HepG2 (cell line): ENCODE data around the gene MAN1C1. TPM values are rescaled to one million over a fixed set of nuclear protein-coding genes. Genes with fewer than 3 reads are reported as not detected.
A peak's percentile ranks its signal among the peaks of the same experiment; 100 is the strongest.

ENCODE experiments used
- EP300 ChIP-seq, 3 experiments: sonication (generic) in 1 of 3; formaldehyde crosslinking in 1 of 3; IDR thresholded peaks; 2 replicates each; pipeline versions ENCODE4 v1.5.1 to v1.6.1; 2011 to 2020; ENCODE audit warnings: low read depth in 2 of 3, low read length in 2 of 3, borderline replicate concordance in 1 of 3, improper control_type of control experiment in 1 of 3, mild to moderate bottlenecking in 1 of 3, missing genetic modification reagents in 1 of 3, moderate library complexity in 1 of 3
- ESRRA ChIP-seq: sonication (generic); formaldehyde crosslinking; IDR thresholded peaks from 2 replicates; pipeline ENCODE4 v1.5.1; 2020; ENCODE audit warnings: mild to moderate bottlenecking, low read depth, missing genetic modification reagents
- IKZF5 ChIP-seq: IDR thresholded peaks from 2 replicates; pipeline ENCODE4 v1.6.1; 2018; ENCODE audit warnings: missing genetic modification reagents, mild to moderate bottlenecking, missing compliant biosample characterization
- IRF2 ChIP-seq: IDR thresholded peaks from 2 replicates; pipeline ENCODE4 v1.6.1; 2018; ENCODE audit warnings: missing genetic modification reagents, missing compliant biosample characterization
- KAT8 ChIP-seq: IDR thresholded peaks from 2 replicates; pipeline ENCODE4 v1.6.1; 2016; ENCODE audit warnings: missing genetic modification reagents, missing compliant biosample characterization
- MEF2D ChIP-seq: sonication (generic); formaldehyde crosslinking; IDR thresholded peaks from 2 replicates; pipeline ENCODE4 v1.5.1; 2020; ENCODE audit warnings: mild to moderate bottlenecking, missing genetic modification reagents
- PRMT3 ChIP-seq: sonication (generic); formaldehyde crosslinking; IDR thresholded peaks from 2 replicates; pipeline ENCODE4 v1.8.1; 2022; ENCODE audit warnings: low read depth, mild to moderate bottlenecking, moderate library complexity, missing genetic modification reagents, borderline replicate concordance
- SAFB2 ChIP-seq: sonication (generic); formaldehyde crosslinking; IDR thresholded peaks from 2 replicates; pipeline ENCODE4 v1.5.1; 2020; ENCODE audit warnings: missing genetic modification reagents, low read depth, mild to moderate bottlenecking, borderline replicate concordance
- SMAD1 ChIP-seq: sonication (generic); formaldehyde crosslinking; IDR thresholded peaks from 2 replicates; pipeline ENCODE4 v1.4.0; 2020; ENCODE audit warnings: missing genetic modification reagents, low read depth, mild to moderate bottlenecking, borderline replicate concordance
- THAP11 ChIP-seq: IDR thresholded peaks from 2 replicates; pipeline ENCODE4 v1.6.1; 2016; ENCODE audit warnings: missing biosample characterization, missing genetic modification reagents
- THRA ChIP-seq: sonication (generic); formaldehyde crosslinking; IDR thresholded peaks from 2 replicates; pipeline ENCODE4 v1.4.0; 2020; ENCODE audit warnings: missing genetic modification reagents, borderline replicate concordance
- TOPORS ChIP-seq: sonication (generic); formaldehyde crosslinking; IDR thresholded peaks from 2 replicates; pipeline ENCODE4 v1.8.0; 2023; ENCODE audit warnings: mild to moderate bottlenecking, missing genetic modification reagents
- ZFY ChIP-seq: sonication (generic); formaldehyde crosslinking; IDR thresholded peaks from 2 replicates; pipeline ENCODE4 v1.4.0; 2020; ENCODE audit warnings: missing genetic modification reagents
- ZNF260 ChIP-seq: sonication (generic); formaldehyde crosslinking; IDR thresholded peaks from 2 replicates; pipeline ENCODE4 v1.4.0; 2020; ENCODE audit warnings: missing genetic modification reagents, low read depth, mild to moderate bottlenecking, borderline replicate concordance
- ZNF557 ChIP-seq: sonication (generic); formaldehyde crosslinking; IDR thresholded peaks from 2 replicates; pipeline ENCODE4 v1.4.0; 2020; ENCODE audit warnings: missing genetic modification reagents
- ZNF788 ChIP-seq: sonication (generic); formaldehyde crosslinking; IDR thresholded peaks from 2 replicates; pipeline ENCODE4 v1.5.0; 2020; ENCODE audit warnings: mild to moderate bottlenecking, missing genetic modification reagents, borderline replicate concordance
- ZNF792 ChIP-seq: IDR thresholded peaks from 2 replicates; pipeline ENCODE4 v1.6.1; 2016
- polyA plus RNA-seq, 8 experiments: library from polyadenylated mRNA; depleted of rRNA in 3 of 8; stranded (reverse) in 7 of 8; unstranded in 1 of 8; fragments of >200 nt; fragmentation: Illumina TruSeq in 4 of 8; extraction: Trizol in 4 of 8; gene quantifications; 2 replicates each; pipeline versions ENCODE4 v1.2.1 to v1.2.3, GENCODE V29; 2011 to 2016; ENCODE audit warnings: low read depth in 4 of 8, missing spikeins in 1 of 8, mixed read lengths in 1 of 8; ENCODE audit not compliant: insufficient read depth in 1 of 8
- total RNA-seq, 5 experiments: library from RNA; depleted of rRNA; stranded (reverse); fragments of >200 nt; fragmentation: Illumina TruSeq; extraction: Trizol; gene quantifications; 2 replicates each; pipeline ENCODE4 v1.2.3, GENCODE V29; 2016; ENCODE audit warnings: low read depth in 1 of 5
- TF ChIP-seq, protein P1 (sequence below): IDR thresholded peaks from 2 replicates; pipeline ENCODE4 v1.6.1; 2016
- TF ChIP-seq, protein P2 (sequence below): sonication (generic); formaldehyde crosslinking; IDR thresholded peaks from 2 replicates; pipeline ENCODE4 v1.4.0; 2020; ENCODE audit warnings: low read depth, mild to moderate bottlenecking, missing genetic modification reagents
- TF ChIP-seq, protein P3 (sequence below): sonication (generic); formaldehyde crosslinking; IDR thresholded peaks from 2 replicates; pipeline ENCODE4 v1.5.0; 2020; ENCODE audit warnings: mild to moderate bottlenecking, missing genetic modification reagents
- TF ChIP-seq, protein P4 (sequence below): sonication (generic); formaldehyde crosslinking; IDR thresholded peaks from 2 replicates; pipeline ENCODE4 v1.4.0; 2020; ENCODE audit warnings: missing genetic modification reagents

MAN1C1 gene
- total and polyA plus RNA-seq, 2 of the 13 experiments (the other 11 are each of a cell fraction or from before 2014, with no cell fraction given), result 0.18 to 0.49 TPM

- TF ChIP-seq SMAD1 (CRISPR knock-in tag), result no peak
- TF ChIP-seq, protein P1, sequence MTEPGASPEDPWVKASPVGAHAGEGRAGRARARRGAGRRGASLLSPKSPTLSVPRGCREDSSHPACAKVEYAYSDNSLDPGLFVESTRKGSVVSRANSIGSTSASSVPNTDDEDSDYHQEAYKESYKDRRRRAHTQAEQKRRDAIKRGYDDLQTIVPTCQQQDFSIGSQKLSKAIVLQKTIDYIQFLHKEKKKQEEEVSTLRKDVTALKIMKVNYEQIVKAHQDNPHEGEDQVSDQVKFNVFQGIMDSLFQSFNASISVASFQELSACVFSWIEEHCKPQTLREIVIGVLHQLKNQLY (CRISPR knock-in tag), result 0 out of 2 replicates have a peak, but pooled peaks have one; percentile 35
- TF ChIP-seq ZNF792 (CRISPR knock-in tag), result no peak
- TF ChIP-seq PRMT3, result no peak
- peak; percentile 40; the same call in 1 of the 2 replicates for TF ChIP-seq IKZF5
- TF ChIP-seq, protein P2, sequence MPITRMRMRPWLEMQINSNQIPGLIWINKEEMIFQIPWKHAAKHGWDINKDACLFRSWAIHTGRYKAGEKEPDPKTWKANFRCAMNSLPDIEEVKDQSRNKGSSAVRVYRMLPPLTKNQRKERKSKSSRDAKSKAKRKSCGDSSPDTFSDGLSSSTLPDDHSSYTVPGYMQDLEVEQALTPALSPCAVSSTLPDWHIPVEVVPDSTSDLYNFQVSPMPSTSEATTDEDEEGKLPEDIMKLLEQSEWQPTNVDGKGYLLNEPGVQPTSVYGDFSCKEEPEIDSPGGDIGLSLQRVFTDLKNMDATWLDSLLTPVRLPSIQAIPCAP (CRISPR knock-in tag), result no peak
- TF ChIP-seq THRA (CRISPR knock-in tag), result peak; percentile 77
- peak; percentile 24; the same call in 1 of the 2 replicates for TF ChIP-seq ZFY (CRISPR knock-in tag)
- TF ChIP-seq EP300 (IDR thresholded peaks at IDR 0.05; ENCODE audit: low read depth in 2 of 2, low read length in 2 of 2), result 0 out of 4 replicates have a peak, but pooled peaks of 1 of the 2 experiments have one; percentile 14
- no peak; the same call in 1 of the 2 replicates for TF ChIP-seq EP300 (CRISPR knock-in tag; IDR thresholded peaks at IDR 0.05; ENCODE audit: borderline replicate concordance)
- TF ChIP-seq THAP11, result peak; percentile 32; the same call in 1 of the 2 replicates
- no peak for TF ChIP-seq ZNF557 (CRISPR knock-in tag)
- TF ChIP-seq IRF2, result peak; percentile 27; the same call in 1 of the 2 replicates
- TF ChIP-seq, protein P3, sequence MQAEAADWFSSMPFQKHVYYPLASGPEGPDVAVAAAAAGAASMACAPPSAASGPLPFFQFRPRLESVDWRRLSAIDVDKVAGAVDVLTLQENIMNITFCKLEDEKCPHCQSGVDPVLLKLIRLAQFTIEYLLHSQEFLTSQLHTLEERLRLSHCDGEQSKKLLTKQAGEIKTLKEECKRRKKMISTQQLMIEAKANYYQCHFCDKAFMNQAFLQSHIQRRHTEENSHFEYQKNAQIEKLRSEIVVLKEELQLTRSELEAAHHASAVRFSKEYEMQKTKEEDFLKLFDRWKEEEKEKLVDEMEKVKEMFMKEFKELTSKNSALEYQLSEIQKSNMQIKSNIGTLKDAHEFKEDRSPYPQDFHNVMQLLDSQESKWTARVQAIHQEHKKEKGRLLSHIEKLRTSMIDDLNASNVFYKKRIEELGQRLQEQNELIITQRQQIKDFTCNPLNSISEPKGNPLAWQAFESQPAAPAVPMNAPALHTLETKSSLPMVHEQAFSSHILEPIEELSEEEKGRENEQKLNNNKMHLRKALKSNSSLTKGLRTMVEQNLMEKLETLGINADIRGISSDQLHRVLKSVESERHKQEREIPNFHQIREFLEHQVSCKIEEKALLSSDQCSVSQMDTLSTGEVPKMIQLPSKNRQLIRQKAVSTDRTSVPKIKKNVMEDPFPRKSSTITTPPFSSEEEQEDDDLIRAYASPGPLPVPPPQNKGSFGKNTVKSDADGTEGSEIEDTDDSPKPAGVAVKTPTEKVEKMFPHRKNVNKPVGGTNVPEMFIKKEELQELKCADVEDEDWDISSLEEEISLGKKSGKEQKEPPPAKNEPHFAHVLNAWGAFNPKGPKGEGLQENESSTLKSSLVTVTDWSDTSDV (CRISPR knock-in tag), result no peak
- no peak for TF ChIP-seq TOPORS (CRISPR knock-in tag)
- TF ChIP-seq ZNF788, result peak; percentile 55; the same call in 1 of the 2 replicates
- TF ChIP-seq MEF2D (CRISPR knock-in tag), result no peak
- TF ChIP-seq KAT8 (CRISPR knock-in tag), result 0 out of 2 replicates have a peak, but pooled peaks have one; percentile 27
- no peak for TF ChIP-seq ESRRA (CRISPR knock-in tag)
- TF ChIP-seq, protein P4, sequence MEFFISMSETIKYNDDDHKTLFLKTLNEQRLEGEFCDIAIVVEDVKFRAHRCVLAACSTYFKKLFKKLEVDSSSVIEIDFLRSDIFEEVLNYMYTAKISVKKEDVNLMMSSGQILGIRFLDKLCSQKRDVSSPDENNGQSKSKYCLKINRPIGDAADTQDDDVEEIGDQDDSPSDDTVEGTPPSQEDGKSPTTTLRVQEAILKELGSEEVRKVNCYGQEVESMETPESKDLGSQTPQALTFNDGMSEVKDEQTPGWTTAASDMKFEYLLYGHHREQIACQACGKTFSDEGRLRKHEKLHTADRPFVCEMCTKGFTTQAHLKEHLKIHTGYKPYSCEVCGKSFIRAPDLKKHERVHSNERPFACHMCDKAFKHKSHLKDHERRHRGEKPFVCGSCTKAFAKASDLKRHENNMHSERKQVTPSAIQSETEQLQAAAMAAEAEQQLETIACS (CRISPR knock-in tag), result no peak
- no peak for TF ChIP-seq ZNF260
- no peak for TF ChIP-seq SAFB2 (CRISPR knock-in tag)
Observed at GRCh38 chr1:25773441-25774125, 157.0 kb downstream of the MAN1C1 start (continued).
